SK-N-SH (cell line): Measurements from ENCODE around the gene ARHGAP31.

Experiments
- FOXJ3 ChIP-seq: sonication (generic); formaldehyde crosslinking; IDR thresholded peaks from 2 replicates; pipeline ENCODE4 v1.5.1; 2020; ENCODE audit warnings: mild to moderate bottlenecking, missing genetic modification reagents
- POLR2AphosphoS5 ChIP-seq: IDR thresholded peaks from 2 replicates; pipeline ENCODE4 v1.6.1; 2012; ENCODE audit warnings: low read depth, low read length
- TF ChIP-seq, protein P1 (sequence below): fragments of 200-600 bp; sonication (generic); IDR thresholded peaks from 2 replicates; pipeline ENCODE4 v1.6.1; 2017; ENCODE audit warnings: antibody characterized with exemption, mild to moderate bottlenecking, moderate library complexity

DNA sequence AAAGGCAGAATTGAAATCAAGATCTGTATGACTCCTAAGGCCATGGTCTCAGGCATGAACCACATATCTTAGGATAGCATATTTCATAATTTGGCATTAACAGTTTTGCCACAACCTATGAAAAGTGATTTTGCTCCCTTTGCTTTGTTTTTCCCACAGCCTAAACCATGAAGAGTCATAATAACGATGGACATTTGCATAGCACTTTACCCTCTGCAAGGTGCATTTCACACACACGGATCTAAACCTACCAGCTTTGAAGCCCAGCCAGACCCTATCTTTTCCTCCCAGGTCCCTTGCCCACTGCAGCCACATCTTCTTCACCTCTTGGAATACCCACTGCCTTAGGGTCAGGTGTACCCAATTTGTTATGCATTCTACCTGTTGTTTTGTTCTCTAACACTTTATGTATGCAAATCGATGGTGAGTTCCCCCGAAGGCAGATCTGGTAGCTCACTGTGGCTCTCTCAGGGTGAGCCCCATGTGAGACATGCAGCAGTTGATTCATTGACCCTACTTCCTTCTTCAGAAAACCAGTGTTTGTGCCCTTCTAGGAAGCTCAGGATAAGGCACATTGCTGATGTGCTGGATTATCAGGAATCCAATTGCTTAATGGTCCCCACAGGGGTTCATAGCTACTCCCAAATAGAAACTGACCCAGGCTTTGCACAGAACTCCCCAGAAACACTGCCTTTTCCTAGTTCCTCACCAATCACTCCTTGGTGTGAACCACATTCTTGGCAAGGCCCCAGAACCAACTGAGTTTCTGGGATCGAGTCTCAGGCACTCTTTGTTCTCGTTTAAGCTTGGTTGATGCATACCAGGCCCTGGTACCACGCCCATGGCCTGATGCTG is 8.7 kb downstream of the ARHGAP31 start:
- TF ChIP-seq, protein P1, sequence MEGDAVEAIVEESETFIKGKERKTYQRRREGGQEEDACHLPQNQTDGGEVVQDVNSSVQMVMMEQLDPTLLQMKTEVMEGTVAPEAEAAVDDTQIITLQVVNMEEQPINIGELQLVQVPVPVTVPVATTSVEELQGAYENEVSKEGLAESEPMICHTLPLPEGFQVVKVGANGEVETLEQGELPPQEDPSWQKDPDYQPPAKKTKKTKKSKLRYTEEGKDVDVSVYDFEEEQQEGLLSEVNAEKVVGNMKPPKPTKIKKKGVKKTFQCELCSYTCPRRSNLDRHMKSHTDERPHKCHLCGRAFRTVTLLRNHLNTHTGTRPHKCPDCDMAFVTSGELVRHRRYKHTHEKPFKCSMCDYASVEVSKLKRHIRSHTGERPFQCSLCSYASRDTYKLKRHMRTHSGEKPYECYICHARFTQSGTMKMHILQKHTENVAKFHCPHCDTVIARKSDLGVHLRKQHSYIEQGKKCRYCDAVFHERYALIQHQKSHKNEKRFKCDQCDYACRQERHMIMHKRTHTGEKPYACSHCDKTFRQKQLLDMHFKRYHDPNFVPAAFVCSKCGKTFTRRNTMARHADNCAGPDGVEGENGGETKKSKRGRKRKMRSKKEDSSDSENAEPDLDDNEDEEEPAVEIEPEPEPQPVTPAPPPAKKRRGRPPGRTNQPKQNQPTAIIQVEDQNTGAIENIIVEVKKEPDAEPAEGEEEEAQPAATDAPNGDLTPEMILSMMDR: no peak
- TF ChIP-seq FOXJ3 (no peak), POLR2AphosphoS5 (no peak)
